ENCODE data around the gene ITGAE. TPM values are rescaled to one million over a fixed set of nuclear protein-coding genes. Genes with fewer than 3 reads are reported as not detected.

Gene ITGAE
- total and polyA plus RNA-seq, 2 experiments from 2014 or later, result 11.7 to 44.9 TPM

DNA sequence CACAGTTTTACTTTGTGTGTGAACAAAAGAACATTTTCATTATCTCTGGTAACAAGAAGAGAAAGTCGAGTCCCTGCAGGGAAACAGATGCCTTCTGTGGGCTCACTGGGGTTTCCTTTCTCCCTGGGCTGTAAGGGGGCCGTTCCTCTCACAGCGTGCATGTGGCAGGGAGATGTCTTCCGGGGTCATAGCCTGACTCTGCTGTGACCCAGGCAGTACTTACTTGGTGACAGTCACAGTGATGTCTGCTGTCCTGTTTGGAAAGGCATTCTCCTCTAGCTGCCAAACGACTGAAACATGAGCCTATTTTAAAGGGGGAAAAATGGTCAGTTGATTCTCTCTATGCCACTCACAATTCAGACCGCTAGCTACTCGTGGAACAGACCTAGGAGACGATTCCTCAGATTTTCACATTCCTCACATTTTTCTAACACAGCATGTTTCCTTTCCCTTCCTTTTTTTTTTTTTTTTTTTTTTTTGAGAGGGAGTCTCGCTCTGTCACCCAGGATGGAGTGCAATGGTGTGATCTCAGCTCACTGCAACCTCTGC lies 70.0 kb downstream of the ITGAE start:
- no peaks in the 10 kb centered on the region for H3K27me3 ChIP-seq (ENCODE audit: insufficient read depth)
- H3K9me2 ChIP-seq (ENCODE audit: insufficient read depth), result no peaks in the 10 kb centered on the region
- H3K4me2 ChIP-seq, result peak overlapping the region; percentile 32; the same call in 1 of the 2 replicates
- no peaks in the 10 kb centered on the region for H3F3A ChIP-seq (replicated peaks; ENCODE audit: low read depth)
- peaks cover 18% of the 10 kb centered on the region; the same call in 2 of the 3 replicates for H3K4me1 Mint-ChIP-seq
- peaks cover 5% of the 10 kb centered on the region for H3K4me1 ChIP-seq (ENCODE audit: insufficient read depth)
- H3K36me3 ChIP-seq (ENCODE audit: insufficient read depth), result peaks cover 5% of the 10 kb centered on the region; the same call in 1 of the 2 replicates
- H3K79me2 ChIP-seq (replicated peaks; ENCODE audit: insufficient read depth), result peaks cover 19% of the 10 kb centered on the region
- H3K27ac ChIP-seq (ENCODE audit: low read depth), result peak overlapping the region; percentile 66
- H3K27ac Mint-ChIP-seq, result no peak overlapping the region
- H4K20me1 ChIP-seq (replicated peaks; ENCODE audit: insufficient read depth), result peaks cover 16% of the 10 kb centered on the region
- TF ChIP-seq, protein P1, sequence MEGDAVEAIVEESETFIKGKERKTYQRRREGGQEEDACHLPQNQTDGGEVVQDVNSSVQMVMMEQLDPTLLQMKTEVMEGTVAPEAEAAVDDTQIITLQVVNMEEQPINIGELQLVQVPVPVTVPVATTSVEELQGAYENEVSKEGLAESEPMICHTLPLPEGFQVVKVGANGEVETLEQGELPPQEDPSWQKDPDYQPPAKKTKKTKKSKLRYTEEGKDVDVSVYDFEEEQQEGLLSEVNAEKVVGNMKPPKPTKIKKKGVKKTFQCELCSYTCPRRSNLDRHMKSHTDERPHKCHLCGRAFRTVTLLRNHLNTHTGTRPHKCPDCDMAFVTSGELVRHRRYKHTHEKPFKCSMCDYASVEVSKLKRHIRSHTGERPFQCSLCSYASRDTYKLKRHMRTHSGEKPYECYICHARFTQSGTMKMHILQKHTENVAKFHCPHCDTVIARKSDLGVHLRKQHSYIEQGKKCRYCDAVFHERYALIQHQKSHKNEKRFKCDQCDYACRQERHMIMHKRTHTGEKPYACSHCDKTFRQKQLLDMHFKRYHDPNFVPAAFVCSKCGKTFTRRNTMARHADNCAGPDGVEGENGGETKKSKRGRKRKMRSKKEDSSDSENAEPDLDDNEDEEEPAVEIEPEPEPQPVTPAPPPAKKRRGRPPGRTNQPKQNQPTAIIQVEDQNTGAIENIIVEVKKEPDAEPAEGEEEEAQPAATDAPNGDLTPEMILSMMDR (conservative IDR thresholded peaks at IDR 0.05; ENCODE audit: low read depth in 2 of 2), result no peak
- TF ChIP-seq, protein P2, sequence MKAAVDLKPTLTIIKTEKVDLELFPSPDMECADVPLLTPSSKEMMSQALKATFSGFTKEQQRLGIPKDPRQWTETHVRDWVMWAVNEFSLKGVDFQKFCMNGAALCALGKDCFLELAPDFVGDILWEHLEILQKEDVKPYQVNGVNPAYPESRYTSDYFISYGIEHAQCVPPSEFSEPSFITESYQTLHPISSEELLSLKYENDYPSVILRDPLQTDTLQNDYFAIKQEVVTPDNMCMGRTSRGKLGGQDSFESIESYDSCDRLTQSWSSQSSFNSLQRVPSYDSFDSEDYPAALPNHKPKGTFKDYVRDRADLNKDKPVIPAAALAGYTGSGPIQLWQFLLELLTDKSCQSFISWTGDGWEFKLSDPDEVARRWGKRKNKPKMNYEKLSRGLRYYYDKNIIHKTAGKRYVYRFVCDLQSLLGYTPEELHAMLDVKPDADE (IDR thresholded peaks at IDR 0.05), result no peak
- TF ChIP-seq, protein P3, sequence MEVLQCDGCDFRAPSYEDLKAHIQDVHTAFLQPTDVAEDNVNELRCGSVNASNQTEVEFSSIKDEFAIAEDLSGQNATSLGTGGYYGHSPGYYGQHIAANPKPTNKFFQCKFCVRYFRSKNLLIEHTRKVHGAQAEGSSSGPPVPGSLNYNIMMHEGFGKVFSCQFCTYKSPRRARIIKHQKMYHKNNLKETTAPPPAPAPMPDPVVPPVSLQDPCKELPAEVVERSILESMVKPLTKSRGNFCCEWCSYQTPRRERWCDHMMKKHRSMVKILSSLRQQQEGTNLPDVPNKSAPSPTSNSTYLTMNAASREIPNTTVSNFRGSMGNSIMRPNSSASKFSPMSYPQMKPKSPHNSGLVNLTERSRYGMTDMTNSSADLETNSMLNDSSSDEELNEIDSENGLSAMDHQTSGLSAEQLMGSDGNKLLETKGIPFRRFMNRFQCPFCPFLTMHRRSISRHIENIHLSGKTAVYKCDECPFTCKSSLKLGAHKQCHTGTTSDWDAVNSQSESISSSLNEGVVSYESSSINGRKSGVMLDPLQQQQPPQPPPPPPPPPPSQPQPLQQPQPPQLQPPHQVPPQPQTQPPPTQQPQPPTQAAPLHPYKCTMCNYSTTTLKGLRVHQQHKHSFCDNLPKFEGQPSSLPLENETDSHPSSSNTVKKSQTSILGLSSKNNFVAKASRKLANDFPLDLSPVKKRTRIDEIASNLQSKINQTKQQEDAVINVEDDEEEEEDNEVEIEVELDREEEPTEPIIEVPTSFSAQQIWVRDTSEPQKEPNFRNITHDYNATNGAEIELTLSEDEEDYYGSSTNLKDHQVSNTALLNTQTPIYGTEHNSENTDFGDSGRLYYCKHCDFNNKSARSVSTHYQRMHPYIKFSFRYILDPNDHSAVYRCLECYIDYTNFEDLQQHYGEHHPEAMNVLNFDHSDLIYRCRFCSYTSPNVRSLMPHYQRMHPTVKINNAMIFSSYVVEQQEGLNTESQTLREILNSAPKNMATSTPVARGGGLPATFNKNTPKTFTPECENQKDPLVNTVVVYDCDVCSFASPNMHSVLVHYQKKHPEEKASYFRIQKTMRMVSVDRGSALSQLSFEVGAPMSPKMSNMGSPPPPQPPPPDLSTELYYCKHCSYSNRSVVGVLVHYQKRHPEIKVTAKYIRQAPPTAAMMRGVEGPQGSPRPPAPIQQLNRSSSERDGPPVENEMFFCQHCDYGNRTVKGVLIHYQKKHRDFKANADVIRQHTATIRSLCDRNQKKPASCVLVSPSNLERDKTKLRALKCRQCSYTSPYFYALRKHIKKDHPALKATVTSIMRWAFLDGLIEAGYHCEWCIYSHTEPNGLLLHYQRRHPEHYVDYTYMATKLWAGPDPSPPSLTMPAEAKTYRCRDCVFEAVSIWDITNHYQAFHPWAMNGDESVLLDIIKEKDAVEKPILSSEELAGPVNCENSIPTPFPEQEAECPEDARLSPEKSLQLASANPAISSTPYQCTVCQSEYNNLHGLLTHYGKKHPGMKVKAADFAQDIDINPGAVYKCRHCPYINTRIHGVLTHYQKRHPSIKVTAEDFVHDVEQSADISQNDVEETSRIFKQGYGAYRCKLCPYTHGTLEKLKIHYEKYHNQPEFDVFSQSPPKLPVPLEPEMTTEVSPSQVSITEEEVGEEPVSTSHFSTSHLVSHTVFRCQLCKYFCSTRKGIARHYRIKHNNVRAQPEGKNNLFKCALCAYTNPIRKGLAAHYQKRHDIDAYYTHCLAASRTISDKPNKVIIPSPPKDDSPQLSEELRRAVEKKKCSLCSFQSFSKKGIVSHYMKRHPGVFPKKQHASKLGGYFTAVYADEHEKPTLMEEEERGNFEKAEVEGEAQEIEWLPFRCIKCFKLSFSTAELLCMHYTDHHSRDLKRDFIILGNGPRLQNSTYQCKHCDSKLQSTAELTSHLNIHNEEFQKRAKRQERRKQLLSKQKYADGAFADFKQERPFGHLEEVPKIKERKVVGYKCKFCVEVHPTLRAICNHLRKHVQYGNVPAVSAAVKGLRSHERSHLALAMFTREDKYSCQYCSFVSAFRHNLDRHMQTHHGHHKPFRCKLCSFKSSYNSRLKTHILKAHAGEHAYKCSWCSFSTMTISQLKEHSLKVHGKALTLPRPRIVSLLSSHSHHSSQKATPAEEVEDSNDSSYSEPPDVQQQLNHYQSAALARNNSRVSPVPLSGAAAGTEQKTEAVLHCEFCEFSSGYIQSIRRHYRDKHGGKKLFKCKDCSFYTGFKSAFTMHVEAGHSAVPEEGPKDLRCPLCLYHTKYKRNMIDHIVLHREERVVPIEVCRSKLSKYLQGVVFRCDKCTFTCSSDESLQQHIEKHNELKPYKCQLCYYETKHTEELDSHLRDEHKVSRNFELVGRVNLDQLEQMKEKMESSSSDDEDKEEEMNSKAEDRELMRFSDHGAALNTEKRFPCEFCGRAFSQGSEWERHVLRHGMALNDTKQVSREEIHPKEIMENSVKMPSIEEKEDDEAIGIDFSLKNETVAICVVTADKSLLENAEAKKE (CRISPR knock-in tag; IDR thresholded peaks at IDR 0.05), result no peak
- no peak for TF ChIP-seq ZNF114 (CRISPR knock-in tag; IDR thresholded peaks at IDR 0.05)
- TF ChIP-seq JUNB (IDR thresholded peaks at IDR 0.05; ENCODE audit: unreplicated experiment), result no peak
- no peak for TF ChIP-seq CREB1 (CRISPR knock-in tag; IDR thresholded peaks at IDR 0.05; ENCODE audit: low read depth)
- no peak for TF ChIP-seq POLR2AphosphoS5 (IDR thresholded peaks at IDR 0.05; ENCODE audit: low read depth)
- TF ChIP-seq NANOG (IDR thresholded peaks at IDR 0.05; ENCODE audit: borderline replicate concordance), result no peak
- no peak overlapping the region for H3K4me3 ChIP-seq
- H3K4me3 Mint-ChIP-seq, result no peak overlapping the region
- H2AFZ ChIP-seq, result no peak overlapping the region
- peaks cover 13% of the 10 kb centered on the region for H3K27me3 Mint-ChIP-seq (ENCODE audit: insufficient read depth, low read depth, poor library complexity)
- no peak for DNase-seq (ENCODE audit: low spot score)
- peaks cover 24% of the 10 kb centered on the region for H3K36me3 Mint-ChIP-seq (ENCODE audit: low read depth)
- peak; percentile 37; the same call in 2 of the 3 replicates for ATAC-seq
- no peaks in the 10 kb centered on the region for H3K9me3 Mint-ChIP-seq

All from GM23338 (cell line).